Epithelial cell of esophagus (primary cell): Measurements from ENCODE around the gene RNF220.

ENCODE experiments used
- DNase-seq: peaks from one replicate; pipeline ENCODE4 v3.0.0; 2010; ENCODE audit warnings: low read depth
- H3K4me3 ChIP-seq: 2 replicates; pipeline ENCODE4 v1.5.1; 2011; ENCODE audit warnings: mild to moderate bottlenecking, low read length, control low read depth
- TF ChIP-seq, protein P1 (sequence below): IDR thresholded peaks from 2 replicates; pipeline ENCODE4 v1.5.1; 2011; ENCODE audit warnings: low read depth, mild to moderate bottlenecking, low read length, control low read depth, inconsistent platforms; ENCODE audit not compliant: insufficient read depth; ENCODE audit errors: missing control alignments

The RNF220 gene

DNA sequence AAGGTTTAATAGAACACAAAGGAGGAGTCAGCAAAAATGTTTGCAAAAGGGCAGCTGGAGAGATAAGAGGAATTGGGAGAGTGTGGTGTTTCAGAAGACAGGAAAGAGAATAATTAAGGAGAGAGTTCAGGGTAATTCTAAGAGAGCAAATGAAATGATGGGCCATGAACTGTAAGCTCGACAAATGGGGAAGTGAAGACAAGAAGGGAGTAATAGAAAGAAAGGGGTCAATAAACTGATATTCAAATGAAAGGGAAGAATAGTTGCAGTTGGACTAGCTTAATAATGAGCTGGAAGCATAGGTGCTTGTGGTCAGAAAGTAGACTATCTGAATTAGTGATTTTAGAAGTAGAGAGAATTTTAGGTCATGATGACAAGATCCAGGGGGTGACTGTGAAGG, 15.6 kb upstream of the RNF220 start:
- no peak overlapping the region for H3K4me3 ChIP-seq
- TF ChIP-seq, protein P1, sequence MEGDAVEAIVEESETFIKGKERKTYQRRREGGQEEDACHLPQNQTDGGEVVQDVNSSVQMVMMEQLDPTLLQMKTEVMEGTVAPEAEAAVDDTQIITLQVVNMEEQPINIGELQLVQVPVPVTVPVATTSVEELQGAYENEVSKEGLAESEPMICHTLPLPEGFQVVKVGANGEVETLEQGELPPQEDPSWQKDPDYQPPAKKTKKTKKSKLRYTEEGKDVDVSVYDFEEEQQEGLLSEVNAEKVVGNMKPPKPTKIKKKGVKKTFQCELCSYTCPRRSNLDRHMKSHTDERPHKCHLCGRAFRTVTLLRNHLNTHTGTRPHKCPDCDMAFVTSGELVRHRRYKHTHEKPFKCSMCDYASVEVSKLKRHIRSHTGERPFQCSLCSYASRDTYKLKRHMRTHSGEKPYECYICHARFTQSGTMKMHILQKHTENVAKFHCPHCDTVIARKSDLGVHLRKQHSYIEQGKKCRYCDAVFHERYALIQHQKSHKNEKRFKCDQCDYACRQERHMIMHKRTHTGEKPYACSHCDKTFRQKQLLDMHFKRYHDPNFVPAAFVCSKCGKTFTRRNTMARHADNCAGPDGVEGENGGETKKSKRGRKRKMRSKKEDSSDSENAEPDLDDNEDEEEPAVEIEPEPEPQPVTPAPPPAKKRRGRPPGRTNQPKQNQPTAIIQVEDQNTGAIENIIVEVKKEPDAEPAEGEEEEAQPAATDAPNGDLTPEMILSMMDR: no peak
- no peak for DNase-seq

DNA sequence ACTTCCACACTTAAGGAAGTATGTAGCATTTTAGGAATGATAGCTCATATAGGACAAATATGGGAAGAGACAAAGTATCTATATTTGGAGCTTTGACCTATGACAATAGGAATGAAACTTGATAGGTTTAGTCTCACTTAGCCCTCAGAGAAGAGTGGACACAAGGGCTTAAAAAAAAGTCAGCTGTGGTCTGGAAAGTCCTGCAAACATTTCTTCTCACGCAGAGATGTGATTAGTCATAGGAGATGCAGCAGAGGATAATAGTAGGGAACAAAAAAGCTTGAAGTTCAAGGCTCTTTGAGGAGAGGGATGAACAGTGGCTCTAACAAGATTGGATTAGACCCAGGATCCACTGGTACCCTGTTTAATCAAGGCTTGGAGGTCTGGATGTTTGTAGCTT, 14.8 kb upstream of the RNF220 start:
- peak; percentile 24 for DNase-seq
- TF ChIP-seq, protein P1: no peak
- no peak overlapping the region for H3K4me3 ChIP-seq

DNA sequence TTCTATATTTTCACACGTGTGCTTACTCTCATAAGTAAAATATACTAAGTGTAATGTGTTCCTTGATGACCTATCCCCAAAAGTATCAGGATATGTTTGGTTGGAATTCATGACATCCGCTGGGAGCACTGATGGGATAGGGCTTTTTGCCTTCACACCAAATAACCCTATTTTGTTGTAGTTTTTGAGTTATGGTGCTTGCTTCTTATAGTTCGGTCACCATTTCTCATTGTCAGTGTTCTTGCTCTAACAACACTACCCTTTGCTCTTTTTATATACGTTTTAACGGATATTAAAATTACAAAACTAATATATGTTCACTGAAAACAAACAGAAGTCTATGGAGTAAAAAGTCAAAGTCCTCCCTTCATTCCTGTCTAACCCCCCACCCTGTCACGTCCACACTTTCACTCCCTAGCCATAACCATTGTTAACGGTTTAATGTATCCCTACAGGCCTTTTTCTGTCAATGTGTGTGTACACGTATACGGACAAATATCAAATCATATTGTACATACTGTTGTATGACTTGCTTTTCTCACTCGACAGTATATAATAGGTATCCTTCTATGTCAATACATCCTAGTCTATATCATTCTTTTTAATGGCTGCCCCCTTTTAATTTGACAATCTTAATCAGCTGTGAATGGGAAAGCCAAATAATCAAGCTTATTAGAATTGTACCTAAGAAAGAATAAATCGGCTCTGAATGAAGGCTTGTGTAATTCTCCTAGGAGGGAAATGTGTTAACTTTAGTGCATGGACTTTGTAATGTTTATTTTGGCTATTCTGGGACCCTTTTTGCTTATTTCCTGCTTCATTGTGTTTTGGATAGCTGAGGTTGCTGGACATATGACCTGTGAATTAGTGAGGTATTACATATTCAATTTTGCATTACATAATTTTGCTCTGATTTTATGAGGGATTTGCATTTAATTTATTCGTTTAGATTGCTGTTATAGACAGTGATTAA, 3.5 kb upstream of the RNF220 start:
- TF ChIP-seq, protein P1: no peak
- no peak for DNase-seq
- no peak overlapping the region for H3K4me3 ChIP-seq

DNA sequence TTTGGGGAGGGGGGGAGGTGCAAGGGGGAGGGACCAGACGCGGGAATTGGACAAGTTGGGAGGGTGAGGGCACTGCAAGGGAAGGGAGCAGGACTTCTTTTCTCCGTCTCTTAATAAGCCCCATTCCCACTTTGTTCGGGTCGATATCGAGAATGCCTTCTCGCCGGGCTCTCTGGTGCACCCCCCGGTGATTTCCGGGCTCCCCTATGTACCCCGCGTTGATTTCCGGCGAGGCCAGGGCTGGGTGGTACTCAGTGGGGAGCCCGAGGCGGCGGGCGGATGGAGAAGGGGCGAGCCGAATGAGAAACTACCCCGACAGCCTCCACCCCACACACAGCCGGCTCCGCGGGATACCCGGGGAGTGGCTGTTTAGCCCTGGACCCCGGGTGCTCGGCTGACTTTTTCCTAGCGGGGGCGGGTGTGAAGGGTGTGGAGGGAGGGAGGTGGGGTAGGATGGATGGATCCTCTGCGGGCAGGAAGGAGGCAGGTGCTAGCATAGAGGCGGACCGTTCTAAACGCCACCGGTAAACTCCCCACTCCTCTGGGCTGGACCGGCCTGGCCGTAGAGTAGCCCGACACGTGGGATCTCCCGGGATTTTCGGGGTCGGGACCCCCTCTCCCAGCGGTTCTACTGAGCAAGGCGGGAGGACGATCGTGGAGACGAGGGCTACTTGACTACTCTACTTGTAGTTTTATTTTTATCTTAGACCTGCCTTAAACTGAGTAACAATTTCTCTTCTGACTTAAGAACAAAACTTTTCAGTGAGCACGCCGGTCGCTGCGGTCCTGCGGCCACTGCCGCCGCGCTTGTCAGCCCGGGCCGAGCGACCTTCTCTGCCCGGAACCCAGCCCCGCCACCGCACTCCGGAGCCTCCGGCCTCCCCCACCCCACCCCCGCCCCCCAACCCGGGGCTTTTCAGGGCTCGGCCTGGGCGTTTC, 1.0 kb downstream of the RNF220 start:
- peak overlapping the region; percentile 47 for H3K4me3 ChIP-seq
- no peak for DNase-seq
- TF ChIP-seq, protein P1: no peak

DNA sequence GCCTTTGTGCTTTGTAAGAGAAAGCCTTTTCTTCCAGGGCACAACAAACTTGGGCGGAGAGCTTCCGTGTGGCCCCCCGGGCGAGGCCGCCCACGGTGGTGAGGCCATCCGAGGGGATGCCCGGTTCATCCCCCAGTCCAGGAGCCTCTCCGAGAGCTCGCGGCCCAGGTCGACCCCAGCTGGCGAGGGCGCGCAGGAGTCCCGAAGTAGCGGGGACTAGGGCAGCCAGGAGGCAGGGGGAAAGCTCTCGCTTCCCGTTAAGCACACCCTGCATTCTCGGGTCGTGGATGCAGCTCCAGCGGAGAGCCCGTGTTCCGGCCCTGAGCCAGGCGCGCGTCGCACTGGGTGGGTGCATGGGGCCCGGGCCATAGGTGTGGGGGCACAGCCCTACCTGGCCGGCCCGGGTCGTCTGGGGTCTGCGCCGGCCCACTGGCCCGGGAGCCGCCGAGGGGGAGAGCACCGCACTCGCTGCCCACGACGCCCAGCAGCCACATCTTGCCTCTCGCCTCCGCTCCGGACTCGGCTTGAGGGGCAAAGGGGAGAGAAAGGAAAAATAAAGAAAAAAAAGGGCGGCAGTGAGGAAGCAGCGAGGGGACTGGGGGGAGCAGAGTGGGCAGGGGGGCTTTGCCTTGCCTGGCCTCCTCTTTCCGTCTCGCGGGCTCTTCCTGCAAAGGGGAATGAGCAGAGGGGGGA, 1.8 kb downstream of the RNF220 start:
- H3K4me3 ChIP-seq: no peak overlapping the region
- DNase-seq: no peak

More for the DNA sequence above, 1.8 kb downstream of the RNF220 start:
- TF ChIP-seq, protein P1: no peak
